GM19455 (cell line): ENCODE results near the gene MAP3K10.

Source experiments
- ATAC-seq: cut with Tn5 transposase; IDR thresholded peaks from one replicate; pipeline ENCODE4 v1.9.1; 2021; ENCODE audit not compliant: unreplicated experiment

Gene MAP3K10

DNA sequence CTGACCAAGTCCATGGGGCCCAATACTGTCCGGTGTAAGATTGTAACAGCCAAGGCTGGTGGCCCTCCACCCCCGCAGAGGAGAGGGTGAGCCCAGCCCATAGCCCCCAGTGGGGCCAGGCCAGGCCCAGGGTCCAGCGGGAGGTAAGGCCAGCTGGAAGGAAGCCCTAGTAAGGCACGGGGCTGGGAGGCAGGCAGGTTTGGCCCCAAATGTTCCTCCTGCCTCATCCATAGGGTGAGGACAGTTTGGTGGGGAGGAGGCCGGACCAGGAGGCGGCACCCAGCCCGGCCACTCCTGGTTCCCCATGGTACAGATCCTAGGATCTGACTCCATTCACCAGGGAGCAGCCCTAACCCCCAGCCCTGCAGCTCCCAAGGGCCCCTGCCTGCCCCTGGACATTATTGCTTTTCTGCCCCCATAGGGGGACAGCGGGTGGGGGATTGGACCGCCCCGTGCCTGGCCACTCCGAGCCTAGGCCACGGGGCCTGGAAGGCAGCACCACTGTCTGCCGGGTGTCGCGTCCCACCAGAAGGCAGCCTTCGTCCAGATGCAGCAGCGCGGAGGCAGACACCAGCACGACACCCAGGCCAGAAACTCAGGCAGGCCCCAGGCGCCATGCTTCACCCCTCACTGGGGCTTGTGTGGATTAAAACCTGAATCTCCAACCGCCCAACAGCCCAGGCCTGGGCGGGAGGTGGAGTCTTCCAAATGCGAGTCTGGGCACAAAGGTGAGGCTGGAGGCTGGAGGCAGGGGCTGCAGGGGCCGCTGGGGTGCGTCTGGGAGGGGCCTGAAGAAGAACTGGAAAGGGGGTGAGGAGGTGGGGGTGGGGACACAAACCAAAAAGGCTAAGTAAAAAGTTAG lies 42.0 kb downstream of the MAP3K10 start:
- no peak for ATAC-seq

DNA sequence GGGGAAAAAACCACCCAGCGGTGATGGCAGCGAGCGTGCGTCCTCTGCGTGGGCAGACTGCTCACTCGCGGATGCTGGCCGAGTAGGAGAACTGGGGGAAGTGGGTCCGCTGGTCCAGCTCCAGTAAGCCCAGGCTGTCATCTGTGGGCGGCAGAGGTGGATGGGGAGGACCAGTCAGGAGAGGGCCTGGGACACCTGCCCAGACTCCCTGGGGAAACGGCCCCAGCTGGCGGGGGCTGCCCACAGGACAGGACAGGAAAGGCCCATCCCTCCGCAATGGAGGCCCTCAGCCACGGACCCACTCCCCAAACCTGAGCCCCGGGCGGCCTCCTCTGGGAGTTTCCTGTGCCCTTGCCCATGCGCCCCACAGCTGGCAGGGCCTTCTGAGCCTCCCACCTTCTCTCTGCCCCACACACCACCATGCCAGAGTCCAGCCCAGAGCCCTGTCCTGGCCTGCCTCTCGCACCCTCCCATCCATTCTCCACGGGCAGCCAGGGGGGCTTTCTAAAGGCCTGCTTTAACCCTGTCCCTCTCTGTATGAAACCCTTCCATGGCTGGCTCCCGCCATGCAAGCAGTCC lies 42.7 kb downstream of the MAP3K10 start:
- no peak for ATAC-seq

DNA sequence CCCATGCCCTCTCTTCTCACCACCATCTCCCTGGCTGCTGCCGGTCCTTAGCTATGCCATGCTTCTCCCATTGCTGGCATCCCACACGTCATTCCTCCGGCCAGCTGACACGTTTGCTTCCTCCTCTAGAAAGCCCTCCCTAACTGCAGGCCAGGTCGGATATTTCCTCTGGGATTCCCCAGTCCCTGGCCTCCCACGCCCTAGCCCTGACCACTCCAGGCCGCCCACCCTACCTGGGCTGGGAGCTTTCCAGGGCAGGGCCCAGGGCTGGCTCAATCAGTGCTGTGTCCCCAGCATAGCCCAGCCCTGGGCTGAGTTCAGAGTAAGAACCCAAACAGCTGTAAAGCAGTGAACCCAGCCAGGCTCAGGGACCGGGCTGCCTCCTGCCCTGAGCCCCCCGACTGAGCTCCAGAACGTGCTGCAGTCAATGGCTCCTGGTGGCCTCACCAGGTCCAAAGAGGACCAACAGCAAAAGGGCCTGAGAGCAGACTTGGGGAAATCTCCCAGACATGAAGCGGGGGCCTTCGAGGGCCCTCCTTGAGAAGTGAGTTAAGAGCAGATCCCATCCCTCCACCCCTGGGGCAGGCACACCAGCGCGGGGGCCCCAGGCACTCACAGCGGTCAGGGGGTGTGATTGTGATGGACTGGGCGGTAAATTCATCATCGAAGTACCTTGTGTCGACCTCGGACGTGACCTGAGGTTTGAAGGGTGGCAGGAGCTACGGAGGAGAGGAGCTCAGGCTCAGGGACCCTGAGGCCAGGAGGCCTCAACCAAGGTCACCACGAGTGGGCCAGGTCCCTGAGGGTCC lies 43.4 kb downstream of the MAP3K10 start:
- no peak for ATAC-seq

DNA sequence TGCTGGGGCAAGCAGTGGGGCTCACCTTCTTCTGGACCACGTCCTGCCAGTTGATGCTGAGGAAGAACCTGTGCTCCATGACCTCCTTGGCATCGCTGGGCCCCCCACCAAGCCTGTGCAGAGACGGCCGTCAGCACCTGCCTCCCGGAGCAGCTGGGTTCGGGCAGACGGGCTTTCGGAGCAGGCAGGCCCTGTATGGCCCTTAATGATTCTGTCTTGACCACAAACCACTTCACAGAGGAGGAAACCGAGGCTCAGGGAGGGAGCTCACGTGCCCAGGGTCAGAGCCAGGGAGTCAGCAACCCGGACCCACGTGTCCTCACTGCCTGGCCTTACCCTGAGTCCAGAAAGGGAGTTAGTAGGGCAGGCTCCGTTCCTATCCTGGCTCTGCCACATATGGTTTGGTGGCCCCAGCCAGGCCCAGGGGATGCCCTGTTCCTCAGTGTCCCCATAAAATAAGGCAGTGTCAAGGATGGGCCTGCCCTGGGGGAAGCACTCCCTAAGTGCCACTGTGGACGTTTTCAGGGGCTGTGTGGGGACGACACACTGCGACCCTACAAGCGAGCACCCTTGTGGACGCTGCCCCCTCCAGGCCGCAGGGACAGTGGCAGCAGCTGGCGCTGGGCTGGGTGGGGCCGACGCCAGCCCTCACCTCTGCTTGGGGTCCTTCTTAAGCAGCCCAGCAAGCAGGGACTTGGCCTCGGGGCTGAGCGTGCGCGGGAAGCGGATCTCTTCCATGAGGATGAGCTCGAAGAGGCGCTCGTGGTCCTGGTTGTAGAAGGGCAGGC lies 44.2 kb downstream of the MAP3K10 start:
- ATAC-seq, result no peak

DNA sequence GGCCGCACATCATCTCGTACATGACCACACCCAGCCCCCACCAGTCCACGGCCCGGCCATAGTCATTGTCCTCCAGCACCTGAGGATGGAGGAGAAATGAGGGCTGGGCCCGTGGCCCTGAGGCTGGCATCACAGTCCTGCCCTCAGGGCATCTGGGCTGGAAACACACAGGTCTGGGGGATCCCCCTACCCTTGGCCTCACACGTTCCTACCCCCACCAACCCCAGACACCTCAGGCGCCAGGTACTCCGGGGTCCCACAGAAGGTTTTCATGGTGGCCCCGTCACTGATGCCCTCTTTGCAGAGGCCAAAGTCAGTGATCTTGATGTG lies 44.8 kb downstream of the MAP3K10 start:
- no peak for ATAC-seq

DNA sequence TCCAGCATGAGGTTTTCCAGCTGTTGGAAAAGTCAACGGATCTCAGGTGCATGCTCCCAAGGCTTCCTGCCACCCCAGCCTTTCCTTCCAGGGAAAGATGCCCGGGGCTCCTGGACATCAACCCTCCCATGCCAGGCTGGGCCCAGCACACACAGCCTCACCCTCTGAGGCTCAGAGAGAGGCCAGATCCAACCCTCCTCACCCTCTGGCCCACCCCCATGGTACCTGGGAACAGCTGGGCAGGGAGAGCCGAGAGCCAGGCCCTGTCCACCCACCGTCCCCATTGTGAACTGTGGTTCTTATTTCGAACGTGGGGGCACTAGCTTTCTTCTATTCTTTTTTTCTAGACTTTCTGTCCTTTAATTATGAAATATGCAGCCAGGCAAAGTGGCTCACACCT lies 45.1 kb downstream of the MAP3K10 start:
- no peak for ATAC-seq

DNA sequence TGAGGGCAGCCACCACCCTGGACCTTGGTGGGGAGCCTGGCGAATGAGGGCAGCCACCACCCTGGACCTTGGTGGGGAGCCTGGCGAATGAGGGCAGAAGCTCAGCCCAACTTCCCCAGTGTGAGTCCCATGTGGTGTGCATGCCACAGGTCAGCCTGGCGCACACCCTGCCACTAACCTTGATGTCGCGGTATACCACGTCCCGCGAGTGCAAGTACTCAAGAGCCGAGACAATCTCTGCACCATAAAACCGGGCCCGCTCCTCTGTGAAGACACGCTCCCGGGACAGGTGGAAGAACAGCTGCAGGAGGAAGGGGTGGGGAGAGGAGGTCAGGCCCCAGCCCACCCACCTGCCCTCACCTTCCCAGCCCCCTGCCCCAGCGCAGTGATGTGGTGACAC lies 46.6 kb downstream of the MAP3K10 start:
- ATAC-seq, result no peak

DNA sequence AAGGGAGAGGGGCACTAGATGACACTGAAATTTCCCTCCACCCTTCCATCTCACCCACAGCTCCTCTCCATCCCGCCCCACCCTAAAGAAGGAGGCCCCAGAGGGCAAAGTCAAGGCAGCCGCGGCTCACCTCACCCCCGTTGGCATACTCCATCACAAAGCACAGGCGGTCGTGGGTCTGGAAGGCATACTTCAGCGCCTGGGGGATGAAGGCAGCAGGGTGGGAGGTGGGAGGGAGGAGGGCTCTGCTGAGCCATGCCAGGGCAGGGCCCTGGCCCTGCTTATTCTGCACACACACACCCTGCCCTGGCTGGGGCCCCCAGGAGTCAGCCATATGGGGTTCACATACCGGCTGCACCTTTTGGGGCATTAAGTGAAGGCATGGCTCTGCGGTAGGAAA lies 47.5 kb downstream of the MAP3K10 start:
- ATAC-seq, result no peak

DNA sequence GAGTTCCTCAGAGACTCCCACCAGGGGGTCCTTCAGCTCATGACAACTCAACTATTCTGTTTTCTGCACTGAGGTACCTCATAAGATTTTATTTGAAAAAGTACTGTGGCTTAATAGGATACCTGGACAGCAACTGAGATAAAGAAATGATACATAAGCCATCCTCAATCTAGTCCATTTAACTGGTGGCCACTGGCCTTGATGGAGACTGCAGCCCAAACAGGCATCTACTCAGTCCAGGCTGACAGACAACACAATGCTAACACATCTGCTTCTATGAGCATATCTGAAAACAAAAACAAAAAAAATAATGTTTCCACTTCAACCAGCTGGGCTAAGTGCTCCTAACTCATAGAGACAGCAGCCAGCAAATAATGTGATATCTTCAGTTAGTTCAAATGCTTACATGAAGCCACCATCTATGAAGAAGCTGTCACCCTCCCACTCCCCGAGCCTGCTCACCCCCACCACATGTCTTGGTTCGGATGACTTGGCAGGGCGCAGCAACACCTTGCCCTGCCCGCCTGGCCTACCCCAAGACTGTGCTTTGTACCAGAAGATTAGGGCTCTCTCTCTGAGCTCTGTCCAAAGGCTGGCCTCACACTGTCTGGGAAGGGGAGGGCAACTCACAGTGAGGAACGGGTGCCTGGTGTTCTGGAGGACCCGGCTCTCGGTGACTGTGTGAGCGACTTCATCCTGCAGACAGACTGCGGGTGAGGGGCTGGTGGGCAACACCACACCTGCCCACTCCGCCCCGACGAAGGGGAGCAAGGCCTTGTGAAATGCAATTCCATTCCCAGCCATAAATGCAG lies 48.4 kb downstream of the MAP3K10 start:
- no peak for ATAC-seq

DNA sequence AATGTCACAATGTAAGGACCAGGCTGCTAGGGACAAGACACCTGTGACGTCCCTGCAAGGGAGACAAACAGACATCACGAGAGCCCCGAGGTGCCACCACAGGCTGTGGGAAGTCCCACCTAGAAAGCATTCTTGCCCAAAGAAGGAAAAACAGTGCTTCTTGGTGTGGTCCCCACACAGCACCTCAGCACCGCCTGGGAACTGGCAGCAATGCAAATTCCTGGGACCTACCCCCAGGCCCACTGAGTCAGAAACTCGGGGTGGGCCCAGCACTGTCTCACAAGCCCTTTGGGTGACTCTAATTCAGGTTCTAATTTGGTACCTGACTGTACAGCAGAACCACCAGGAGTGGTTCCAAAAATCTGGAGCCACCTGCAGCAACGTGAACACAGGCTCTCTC lies 49.1 kb downstream of the MAP3K10 start:
- no peak for ATAC-seq

DNA sequence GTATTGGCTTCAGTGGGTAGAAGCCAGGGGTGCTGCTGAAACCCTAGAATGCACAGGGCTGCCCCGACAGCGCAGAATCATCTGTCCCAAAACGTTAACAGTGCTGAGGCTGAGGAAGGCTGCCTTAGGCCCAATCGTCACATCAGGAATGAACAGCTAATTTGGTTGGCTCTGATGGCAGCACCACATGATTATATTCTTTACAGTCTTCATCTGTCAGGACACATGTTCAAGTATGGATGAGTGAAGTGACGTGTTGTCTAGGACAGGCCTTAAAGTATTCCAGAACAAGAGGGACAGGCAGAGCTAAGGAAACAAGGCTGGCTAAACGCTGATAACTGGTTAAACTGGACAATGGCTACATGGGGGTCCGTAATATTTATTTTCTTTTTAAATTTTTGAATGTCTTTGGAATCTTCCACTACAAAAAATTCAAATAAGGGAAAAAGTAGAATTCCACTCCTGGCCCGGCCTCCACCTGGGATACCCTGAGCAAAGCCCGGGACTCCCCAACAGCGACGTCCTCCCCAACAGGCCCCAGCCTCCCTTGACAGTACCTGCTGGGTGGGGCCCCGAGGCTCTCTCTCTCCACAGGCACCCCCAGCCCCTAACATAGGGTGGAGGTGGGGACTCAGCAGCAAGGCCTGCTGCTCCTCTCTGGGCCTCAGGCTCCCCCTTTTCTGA lies 50.0 kb downstream of the MAP3K10 start:
- ATAC-seq, result no peak

DNA sequence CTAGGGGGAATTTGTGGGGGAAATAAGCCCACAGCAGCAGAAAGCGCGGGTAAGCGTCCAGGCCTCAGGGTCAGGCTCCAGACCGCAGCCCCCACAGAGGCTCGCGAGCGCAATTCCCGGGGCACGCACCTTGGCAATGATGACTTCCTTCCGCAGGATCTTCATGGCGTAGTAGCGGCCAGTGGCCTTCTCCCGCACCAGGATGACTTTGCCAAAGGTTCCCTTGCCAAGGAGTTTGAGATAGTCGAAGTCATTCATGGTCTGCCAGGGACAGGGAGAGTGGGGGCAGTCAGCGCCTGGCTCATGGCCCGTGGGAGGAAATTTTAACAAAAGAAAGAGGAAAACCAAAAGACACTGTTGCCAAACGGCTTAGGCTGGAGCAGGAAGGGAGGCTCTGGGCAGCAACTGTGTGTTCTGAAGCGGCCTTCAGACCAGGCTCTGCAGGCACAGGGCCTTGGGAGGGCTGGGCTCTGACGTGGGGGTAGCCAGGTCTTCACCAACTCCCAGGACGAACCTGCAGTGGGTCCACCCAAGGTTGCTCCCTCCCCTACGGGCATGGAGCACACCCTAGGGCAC lies 50.7 kb downstream of the MAP3K10 start:
- ATAC-seq, result no peak

DNA sequence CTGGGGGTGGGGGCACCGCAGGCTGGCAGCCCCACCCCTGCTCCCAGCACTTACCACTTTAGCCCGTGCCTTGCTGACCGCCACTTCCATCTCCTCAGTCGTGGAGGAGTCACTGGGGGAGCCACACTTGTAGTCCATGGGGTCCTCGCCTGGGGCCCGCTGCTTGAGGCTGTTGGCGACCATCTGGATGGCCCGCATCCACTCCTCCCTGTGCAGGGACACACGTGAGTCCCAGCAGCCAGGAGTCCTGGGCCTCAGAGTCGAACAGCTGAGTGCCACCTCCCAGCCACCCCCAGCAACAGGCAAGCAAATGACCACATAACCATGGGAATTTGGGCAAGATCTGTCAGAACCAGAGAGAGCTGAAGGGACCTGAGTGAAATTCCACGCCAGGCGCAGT lies 51.3 kb downstream of the MAP3K10 start:
- ATAC-seq, result no peak

DNA sequence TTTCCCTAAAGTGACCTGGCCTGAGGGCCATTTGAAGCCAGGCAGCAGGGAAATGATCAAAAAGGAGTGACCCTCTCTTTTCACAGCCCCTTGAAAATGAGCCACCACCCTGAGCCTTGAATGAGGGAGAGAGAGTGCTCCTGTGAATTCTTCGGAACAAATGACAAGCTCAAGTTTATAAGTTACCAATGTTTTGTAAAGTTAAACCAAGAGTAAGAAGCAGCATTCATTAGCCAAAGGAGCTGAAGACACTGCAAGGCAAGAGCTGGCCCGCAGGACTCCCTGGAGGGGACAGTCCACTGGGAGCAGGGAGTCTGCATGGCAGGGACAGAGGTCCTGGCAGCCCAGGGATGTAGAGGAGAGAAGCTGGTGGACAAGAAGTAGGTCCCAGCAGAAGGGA lies 52.0 kb downstream of the MAP3K10 start:
- no peak for ATAC-seq

DNA sequence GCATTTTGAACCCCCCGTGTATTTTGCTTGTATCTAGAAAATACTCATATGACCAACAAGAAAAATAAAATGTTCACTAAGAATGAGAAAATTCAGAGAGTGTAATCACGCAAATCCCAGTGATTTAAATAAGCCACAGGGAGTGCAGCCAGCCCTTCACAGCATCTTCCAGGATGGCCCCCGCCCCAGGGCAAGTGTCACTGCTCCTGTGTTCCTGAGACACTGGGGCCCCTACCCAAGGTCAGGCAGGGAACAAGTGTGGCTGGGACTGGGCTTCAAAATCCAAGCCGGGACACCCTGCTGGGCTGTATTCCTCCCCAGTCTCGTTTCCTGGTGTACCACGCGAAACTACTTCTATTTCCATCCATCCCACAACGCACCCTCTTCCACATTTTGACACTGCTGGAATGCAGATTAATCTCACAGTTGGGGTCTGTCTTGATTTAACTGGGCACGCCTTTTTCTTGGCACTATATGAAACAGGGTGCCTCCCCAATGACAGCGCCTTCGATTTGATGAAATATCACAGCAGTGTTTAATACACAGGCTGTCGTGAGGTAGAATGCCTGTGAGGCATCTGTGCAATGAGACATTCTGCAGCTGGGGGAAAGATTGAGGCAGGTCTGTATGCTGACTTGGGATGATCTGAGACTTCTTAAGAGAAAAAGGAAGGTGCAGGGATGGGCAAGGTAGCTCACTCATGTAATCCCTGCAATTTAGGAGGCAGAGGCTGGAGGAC lies 53.5 kb downstream of the MAP3K10 start:
- no peak for ATAC-seq

DNA sequence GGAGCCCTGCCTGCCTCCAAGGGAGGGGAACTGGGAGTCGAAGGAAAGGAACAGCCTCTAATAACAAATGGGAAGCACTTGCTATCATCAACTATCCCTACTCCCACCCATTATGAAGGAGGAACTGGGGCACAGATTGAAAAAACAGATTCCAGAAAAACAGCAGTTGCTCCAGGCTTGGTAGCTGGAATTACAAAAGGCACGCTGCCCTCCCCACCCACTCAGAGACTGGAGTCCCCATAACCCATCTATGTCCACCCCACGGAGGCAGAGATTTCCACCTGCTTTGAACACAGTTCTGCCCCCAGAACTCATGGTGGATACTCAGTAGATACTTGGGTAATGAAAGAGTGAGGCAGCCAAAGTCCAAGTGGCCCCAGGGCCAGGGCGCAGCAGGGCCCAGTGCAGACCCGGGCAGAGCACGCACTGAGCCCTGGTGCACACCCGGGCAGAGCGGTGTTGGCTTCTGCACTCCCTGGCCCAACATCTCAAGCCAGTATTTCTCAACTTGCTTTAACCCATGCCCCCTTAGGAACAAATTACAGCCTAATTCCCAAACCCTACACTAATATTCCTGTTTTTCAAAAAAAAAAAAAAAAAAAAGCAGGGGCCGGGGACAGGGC lies 54.4 kb downstream of the MAP3K10 start:
- no peak for ATAC-seq

DNA sequence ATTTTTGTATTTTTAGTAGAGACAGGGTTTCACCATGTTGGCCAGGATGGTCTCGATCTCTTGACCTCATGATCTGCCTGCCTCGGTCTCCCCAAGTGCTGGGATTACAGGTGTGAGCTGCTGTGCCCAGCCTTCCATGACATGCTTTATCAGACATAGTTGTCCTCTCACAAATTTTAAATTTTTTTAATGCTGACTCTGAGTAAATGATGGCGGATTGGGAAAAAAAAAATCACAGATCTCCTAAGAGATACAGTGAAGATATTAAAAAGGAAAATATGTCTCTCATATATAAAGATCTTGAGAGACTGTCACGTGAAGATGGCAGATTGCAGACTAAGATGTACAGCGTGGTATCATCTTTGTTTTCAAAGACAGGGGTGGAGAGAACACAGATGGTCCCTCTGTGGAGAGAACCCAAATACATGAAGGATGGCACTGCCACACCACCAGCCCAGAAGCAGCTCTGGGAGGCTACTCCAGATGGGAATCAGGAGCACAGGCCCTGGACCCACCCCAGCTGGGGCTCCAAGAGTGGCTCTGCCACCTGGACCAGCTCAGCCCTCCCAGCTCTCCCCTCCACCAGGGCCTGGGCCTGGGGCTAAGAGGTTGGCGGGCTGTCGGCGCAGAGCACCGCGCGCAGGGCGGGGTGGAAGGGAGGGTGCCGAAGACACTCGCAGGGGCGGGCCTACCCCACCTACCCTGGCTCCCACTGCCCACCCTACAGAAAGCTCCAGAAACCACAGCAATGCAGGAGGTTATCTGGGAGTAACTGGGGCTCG lies 55.3 kb downstream of the MAP3K10 start:
- ATAC-seq, result no peak

DNA sequence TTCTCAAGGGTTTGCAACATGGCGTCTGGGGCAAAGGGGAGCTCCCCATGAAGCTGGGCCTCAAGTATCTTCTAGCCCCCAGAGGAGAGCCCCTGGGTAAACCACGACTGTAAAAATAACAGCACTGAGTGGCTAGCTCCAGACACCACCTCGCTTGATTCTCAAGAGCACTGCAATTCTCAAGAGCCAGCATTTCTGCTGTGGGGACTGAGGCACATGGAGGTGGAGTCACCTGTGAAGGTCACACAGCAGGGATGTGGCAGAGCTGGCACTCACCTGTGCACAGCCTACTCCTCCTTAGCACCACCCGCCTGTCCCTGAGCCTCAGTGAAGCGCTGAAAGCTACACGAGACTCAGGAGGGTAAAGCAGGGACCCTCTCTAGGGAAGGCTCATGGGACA lies 56.0 kb downstream of the MAP3K10 start:
- no peak for ATAC-seq
